ENCODE measurements around the gene DAZAP2.
A peak's percentile ranks its signal among the peaks of the same experiment; 100 is the strongest.
"Not testable (repeated sequence)": the region's sequence is repeated elsewhere in the genome, so short reads cannot be mapped to it uniquely, and the experiment has no call there.

The DAZAP2 gene

DNA sequence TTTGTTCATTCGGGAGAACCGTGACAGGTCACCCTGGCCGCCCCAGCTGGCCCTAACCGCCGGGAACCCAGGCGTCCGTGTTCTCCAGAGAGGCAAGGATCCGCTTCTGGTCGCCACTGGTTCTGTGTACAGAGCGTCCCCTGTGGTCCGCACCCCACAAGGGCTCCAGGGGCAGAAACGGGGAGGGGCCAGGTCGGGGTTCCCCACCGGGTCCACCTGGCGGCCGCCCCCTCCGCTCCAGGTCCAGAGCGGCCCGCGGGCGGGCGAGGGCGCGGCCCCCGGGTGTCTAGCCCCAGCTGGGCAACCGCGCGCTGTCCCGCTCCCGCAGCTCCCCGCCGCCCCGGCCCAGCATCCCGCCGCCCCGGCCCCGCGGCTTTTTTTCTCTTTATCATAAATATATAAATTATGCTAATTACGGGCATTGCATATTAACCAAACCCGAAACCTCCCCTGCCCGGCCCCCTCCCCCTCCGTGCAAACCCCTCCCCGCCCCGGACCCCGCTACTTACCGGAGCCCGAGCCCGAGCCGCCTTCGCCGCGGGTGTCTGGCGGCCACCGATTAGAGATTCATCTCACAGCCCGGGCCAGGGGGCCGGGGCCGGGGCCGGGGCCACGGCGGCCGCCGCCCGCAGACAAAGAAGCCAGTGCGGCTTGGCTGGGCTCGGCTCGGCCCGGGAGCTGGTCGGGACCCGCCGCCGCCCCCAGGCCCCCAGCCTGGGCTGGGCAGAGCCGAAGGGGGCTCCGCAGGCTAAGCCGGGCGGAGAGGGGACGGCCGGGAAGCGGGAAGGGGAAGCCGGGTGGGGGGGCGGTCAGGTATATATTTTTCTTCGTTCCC, 21.3 kb upstream of the DAZAP2 start:
- DNase-seq: peak; percentile 65

- peak; percentile 88 for DNase-seq
These were observed 20.5 kb upstream of the DAZAP2 start, which contains the start of gene POU6F1 for GRCh38 chr12:51217968-51218606. Gene POU6F1, minus strand, starts transcription at chr12:51218062. Its CDS starts 11,226 bp downstream, at chr12:51206836.

- no peak for DNase-seq
These were observed 19.9 kb upstream of the DAZAP2 start for GRCh38 chr12:51218607-51219161.

GRCh38 chr12:51219322-51219721, 19.3 kb upstream of the DAZAP2 start:
- no peak for DNase-seq

- DNase-seq: not testable (repeated sequence)
These were observed 18.8 kb upstream of the DAZAP2 start for GRCh38 chr12:51219857-51220256.

DNA sequence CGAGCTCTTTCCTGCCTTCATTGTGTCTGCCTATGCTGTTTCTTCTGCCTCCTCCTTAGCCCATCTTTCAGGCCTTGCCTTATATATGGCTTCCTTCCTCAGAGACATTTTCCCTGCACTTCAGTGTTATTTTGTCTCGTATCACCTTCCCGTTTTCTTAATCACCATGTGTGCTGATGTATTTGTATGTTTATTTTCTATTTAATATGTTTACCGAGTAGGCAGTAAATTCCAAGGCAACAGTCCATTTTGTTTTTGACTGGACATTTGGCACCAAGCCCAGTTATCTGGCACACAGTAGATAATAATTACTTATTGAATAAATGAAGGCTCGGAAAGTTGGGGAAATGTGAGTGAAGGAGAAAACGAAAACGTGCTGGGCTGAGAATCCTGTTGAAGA, 16.2 kb upstream of the DAZAP2 start:
- no peak for DNase-seq

GRCh38 chr12:51224625-51225024, 14.0 kb upstream of the DAZAP2 start:
- DNase-seq: no peak

DNA sequence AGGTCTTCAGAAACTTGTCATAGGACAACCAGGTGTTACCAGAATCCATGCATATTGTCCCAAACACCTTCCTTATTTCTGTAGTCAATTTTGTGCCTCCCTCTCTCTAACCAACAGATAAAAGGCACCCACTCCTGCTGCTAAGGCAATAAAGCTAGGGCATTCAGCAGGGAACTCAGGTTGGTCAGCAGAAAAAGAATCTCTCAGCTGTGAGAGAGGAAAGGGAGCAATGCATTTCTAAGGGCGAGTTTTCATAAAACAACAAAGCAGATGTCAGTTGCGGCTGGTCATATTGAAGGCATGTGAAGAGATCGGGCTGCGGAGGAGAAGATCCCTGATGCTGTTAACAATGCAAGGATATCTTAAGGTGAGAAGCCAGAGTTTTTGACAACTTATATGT, 13.4 kb upstream of the DAZAP2 start:
- DNase-seq: no peak

DNA sequence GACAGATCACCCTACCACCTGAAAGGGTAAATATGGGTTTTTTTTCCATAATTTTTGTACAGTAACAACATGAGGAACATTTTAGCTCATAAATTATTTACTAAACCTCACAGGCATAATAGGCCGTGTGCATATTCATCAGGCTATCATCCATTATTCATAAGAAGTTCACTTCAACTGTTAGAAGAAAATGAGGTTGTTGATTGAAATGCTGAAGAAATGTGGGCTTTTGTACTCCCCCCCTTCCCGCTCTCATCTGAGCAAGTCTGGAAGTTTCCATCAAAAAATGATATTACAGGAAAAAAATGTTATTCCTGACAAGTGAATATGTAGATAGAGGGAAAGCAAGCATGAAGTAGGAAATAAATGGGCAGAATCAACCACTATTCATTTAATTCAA, 12.9 kb upstream of the DAZAP2 start:
- no peak for DNase-seq

GRCh38 chr12:51227112-51227511, 11.5 kb upstream of the DAZAP2 start:
- DNase-seq: not testable (repeated sequence)

DNA sequence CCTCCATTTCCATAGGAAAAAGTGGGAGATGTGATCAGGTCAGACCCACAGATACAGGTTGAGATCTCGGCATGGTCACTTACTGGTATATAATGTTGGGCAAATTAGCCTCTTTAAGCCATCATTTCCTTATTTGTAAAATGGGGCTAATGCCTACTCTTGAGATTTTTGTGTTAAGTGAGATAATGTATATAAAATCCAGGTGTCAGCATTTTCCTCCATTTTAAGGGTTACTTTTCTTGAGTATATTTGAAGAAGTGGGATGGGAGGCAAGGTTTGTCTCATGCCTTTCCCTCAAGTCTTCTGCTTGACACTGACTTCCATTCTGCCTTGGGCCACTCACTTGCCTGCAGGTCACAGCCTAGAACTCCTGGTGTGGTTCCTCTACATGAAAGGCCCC, 10.7 kb upstream of the DAZAP2 start:
- no peak for DNase-seq

- no peak for DNase-seq
These were observed 9.4 kb upstream of the DAZAP2 start for GRCh38 chr12:51229116-51229809.

DNA sequence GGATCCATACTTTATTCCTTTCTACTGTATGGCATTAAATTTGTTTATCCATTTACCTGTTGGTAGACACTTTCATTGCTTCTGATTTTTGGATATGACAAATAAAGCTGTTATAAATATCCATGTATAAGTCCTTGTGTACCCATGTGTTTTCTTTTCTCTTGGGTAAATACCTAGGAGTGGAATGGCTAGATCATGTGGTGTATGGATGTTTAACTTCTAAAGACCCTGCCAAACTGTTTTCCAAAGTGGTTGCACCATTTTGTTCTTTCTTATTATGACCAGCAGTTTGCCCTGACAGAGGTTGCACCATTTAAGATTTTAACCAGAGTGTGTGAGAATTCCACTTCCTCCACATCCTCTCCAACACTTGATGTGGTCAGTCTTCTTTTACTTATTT, 6.0 kb upstream of the DAZAP2 start:
- DNase-seq: no peak

- DNase-seq: no peak
These were observed 4.1 kb upstream of the DAZAP2 start for GRCh38 chr12:51234530-51234929.

DNA sequence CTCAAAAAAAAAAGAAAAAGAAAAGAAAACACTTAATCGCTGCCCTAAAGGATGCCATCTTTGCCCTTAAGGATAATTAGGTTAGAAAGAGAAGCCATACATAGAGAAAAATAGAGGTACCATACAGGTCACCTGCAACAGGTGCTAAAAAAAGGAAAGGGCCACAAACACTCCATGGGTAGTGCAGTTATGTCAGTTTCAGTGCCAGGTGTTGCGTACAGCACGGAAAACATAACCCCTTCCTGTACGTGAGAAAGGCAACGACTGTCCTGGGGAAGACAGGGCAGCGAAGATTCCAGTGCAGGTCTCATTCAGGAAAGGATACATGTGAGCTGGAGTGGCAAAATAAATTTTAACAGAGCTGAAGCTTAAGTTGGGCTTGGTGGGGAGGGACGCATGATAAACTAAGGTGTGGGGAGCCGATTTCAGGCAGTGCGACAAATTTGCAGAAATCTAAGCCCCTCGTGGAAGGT, 553 bp upstream of the DAZAP2 start:
- DNase-seq: no peak

DNA sequence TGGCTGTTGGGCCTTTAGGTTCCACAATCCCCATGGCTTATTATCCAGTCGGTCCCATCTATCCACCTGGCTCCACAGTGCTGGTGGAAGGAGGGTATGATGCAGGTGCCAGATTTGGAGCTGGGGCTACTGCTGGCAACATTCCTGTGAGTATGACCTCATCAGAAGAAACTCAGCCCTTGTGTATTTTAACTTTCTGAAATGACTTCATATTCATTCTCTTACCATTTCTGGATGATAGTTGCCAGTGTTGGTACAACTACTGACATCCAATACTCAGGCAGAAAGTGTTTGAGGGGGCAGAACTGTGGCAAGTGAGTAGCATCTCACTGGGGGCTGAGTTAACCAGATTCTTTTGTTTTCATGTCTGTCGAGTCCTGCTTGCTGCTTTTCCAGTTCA, 2.3 kb downstream of the DAZAP2 start:
- no peak for DNase-seq

DNA sequence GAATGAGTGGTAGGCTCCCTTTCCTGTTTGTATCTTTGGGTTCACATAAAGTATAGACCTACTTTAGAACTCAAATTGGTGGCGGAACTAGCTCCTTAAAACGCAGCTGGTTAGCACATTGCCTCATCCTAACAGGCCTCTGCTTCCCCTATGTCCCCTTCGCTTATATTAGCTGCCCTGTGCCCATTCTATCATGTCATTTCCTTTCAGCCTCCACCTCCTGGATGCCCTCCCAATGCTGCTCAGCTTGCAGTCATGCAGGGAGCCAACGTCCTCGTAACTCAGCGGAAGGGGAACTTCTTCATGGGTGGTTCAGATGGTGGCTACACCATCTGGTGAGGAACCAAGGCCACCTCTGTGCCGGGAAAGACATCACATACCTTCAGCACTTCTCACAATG, 3.5 kb downstream of the DAZAP2 start:
- DNase-seq: no peak

DNA sequence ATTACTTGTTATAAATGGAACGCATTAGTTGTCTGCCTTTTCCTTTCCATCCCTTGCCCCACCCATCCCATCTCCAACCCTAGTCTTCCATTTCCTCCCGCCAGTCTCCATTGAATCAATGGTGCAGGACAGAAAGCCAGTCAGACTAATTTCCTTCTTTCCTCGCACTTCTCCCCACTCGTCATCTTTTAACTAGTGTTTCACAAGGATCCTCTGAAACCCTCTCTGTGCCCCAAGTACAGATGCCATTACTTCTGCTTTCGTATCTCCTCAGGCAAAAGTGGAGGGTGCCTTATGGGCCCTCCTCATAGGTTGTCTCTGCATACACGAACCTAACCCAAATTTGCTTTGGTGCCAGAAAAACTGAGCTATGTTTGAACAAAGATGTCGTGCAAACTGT, 4.2 kb downstream of the DAZAP2 start:
- no peak for DNase-seq

- DNase-seq: no peak
These were observed 5.6 kb downstream of the DAZAP2 start for GRCh38 chr12:51244269-51244668.

- no peak for DNase-seq
These were observed 7.0 kb downstream of the DAZAP2 start for GRCh38 chr12:51245476-51246253.

DNA sequence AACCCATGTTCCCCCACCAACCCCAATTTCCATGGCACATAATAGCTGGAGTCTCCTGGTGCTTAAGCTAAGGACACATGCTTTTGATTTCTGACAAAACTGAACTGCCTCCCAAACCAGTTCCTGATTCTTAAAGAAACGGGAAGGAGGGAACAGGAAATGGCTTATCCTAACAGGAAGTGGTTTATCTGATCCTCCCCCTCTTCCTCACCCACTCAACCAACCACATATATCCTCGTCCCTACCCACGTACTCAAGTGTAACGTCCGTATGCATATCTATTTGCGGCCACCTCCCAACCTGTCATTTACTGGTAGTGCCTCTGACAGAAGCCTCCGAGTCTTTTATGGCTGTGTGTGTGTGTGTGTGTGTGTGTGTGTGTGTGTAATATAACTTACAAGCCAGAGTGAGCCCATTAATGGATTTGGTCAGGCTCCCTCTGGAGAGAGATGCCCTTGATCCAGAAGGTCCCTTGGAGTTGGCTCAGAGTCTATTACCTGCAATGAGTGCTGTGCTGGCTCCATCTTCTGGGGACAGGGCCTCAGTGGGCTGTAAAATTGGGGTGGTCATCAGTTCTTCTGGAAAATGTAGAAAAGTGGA, 7.7 kb downstream of the DAZAP2 start:
- no peak for DNase-seq
